Panc1 (cell line): ENCODE measurements around the gene COIL. TPM values are rescaled to one million over a fixed set of nuclear protein-coding genes. Genes with fewer than 3 reads are reported as not detected.

Experiments used
- ATAC-seq: fragments of 200-7000 bp; cut with Tn5 transposase; 2 replicates; pipeline ENCODE4 v1.9.1; 2020; ENCODE audit warnings: mild to moderate bottlenecking, moderate library complexity
- BruUV-seq: library from RNA; stranded (reverse); fragments of 400-500 nt; replicated peaks from 2 replicates; lab custom pipeline; 2021; lab: Mats Ljungman, UMichigan
- CTCF ChIA-PET: fragments of 300-600 bp; sonication (Branson Sonifier 250); formaldehyde crosslinking; loops from one replicate; lab custom pipeline; 2022; ENCODE audit warnings: antibody characterized with exemption; lab: Charles Lee
- POLR2A ChIA-PET: fragments of 300-600 bp; sonication (Branson Sonifier 250); formaldehyde crosslinking; loops from one replicate; lab custom pipeline; 2022; ENCODE audit warnings: antibody characterized with exemption; lab: Charles Lee
- DNase-seq: peaks from one replicate; pipeline ENCODE4 v3.0.0-alpha.2; 2010; ENCODE audit warnings: low read depth, low spot score
- H3K27ac ChIP-seq: 2 replicates; pipeline ENCODE4 v1.5.1; 2011; ENCODE audit warnings: mild to moderate bottlenecking, low read length, inconsistent platforms
- H3K27me3 ChIP-seq: fragments of 200-500 bp; sonication (Bioruptor generic); 2 replicates; pipeline ENCODE4 v1.6.0; 2014; ENCODE audit warnings: low read length, inconsistent platforms; ENCODE audit not compliant: control insufficient read depth, insufficient read depth
- H3K36me3 ChIP-seq: fragments of 200-500 bp; sonication (Bioruptor generic); 2 replicates; pipeline ENCODE4 v1.5.1; 2014; ENCODE audit warnings: inconsistent platforms, mild to moderate bottlenecking, low read length, moderate library complexity; ENCODE audit not compliant: control insufficient read depth, insufficient read depth
- H3K4me1 ChIP-seq: 2 replicates; pipeline ENCODE4 v1.5.1; 2011; ENCODE audit warnings: inconsistent platforms, mild to moderate bottlenecking, low read length, moderate library complexity; ENCODE audit not compliant: control insufficient read depth, insufficient read depth
- H3K4me3 ChIP-seq, 2 experiments: 2 replicates each; pipeline ENCODE4 v1.5.1; 2011 to 2012; ENCODE audit warnings: low read depth in 2 of 2, low read length in 2 of 2, mild to moderate bottlenecking in 2 of 2, inconsistent platforms in 1 of 2, moderate library complexity in 1 of 2
- H3K9me3 ChIP-seq: fragments of 200-500 bp; sonication (Bioruptor generic); 2 replicates; pipeline ENCODE4 v1.5.1; 2014; ENCODE audit warnings: low read depth, mild to moderate bottlenecking, inconsistent platforms, low read length, moderate library complexity; ENCODE audit not compliant: control insufficient read depth, insufficient read depth
- CTCF ChIP-seq: fragments of 450-650 bp; IDR thresholded peaks from 2 replicates; pipeline ENCODE4 v1.5.1; 2017; ENCODE audit warnings: mild to moderate bottlenecking
- POLR2AphosphoS5 ChIP-seq: IDR thresholded peaks from 2 replicates; pipeline ENCODE4 v1.6.1; 2012; ENCODE audit warnings: mild to moderate bottlenecking, low read depth, low read length, moderate library complexity
- REST ChIP-seq, 2 experiments: IDR thresholded peaks; 2 replicates each; pipeline ENCODE4 v1.6.1; 2011 to 2012; ENCODE audit warnings: low read depth in 2 of 2, control low read depth in 1 of 2, low read length in 1 of 2, mild to moderate bottlenecking in 1 of 2, moderate library complexity in 1 of 2; ENCODE audit not compliant: insufficient read depth in 1 of 2
- SIN3A ChIP-seq: IDR thresholded peaks from 2 replicates; pipeline ENCODE4 v1.6.1; 2012; ENCODE audit warnings: low read depth, mild to moderate bottlenecking, low read length, moderate library complexity, borderline replicate concordance; ENCODE audit not compliant: insufficient read depth
- TCF7L2 ChIP-seq: IDR thresholded peaks from 2 replicates; pipeline ENCODE4 v1.6.1; 2011; ENCODE audit warnings: mild to moderate bottlenecking, low read depth, low read length, inconsistent platforms
- in situ Hi-C: cut with HindIII; loops from 2 replicates; pipeline ENCODE4 v1.10.0; 2016; ENCODE audit warnings: low sequenced_read_pairs, low pct_unique_long_range_greater_than_20kb
- intact Hi-C: fragments of 100-400 bp; cut with micrococcal nuclease; formaldehyde crosslinking; loops from one replicate; pipeline ENCODE4 v1.10.0; 2022; ENCODE audit not compliant: unreplicated experiment
- total RNA-seq: library from RNA; stranded (reverse); gene quantifications from one replicate; pipeline ENCODE4 v1.2.1, GENCODE V29; 2021; ENCODE audit not compliant: unreplicated experiment

Gene COIL
- total RNA-seq, 1 experiment from 2014 or later = 32.9 TPM

GRCh38 chr17:56914581-56915273 lies 46.1 kb downstream of the COIL start:
- BruUV-seq = no TSS peak

GRCh38 chr17:56913867-56914580 lies 46.8 kb downstream of the COIL start, which contains the start of gene TRIM25:
TSS of gene TRIM25 (minus strand) at chr17:56914049. CDS start at chr17:56913988, 61 bp downstream.
- ATAC-seq (peak; percentile 92), DNase-seq (peak; percentile 47)
- intact Hi-C loops (no loop called here), in situ Hi-C loops (no loop called here)
- Histone ChIP-seq H3K36me3 (peaks cover 4% of the 10 kb centered on the region; the same call in 1 of the 2 replicates), H3K27ac (peak within 1 kb of the TSS; percentile 99), H3K4me1 (peaks cover 30% of the 10 kb centered on the region), H3K4me3 (peak within 1 kb of the TSS; percentile 78 to 81), H3K9me3 (peaks cover 11% of the 10 kb centered on the region; the same call in 1 of the 2 replicates), H3K27me3 (no peaks in the 10 kb centered on the region)
- POLR2A ChIA-PET = interaction anchor here (0.6 to 1.1 kb wide), 5 partner anchors 10 to 507 kb away, joined by 3 to 7 read pairs (median 3); no protein-coding TSS in a partner anchor
- CTCF ChIA-PET = interaction anchor here (0.6 to 1.5 kb wide), 2 partner anchors 95 to 685 kb away, joined by 3 to 6 read pairs; no protein-coding TSS in a partner anchor
- TSS peak; percentile 99 for BruUV-seq
- peak; percentile 100 for TF ChIP-seq POLR2AphosphoS5
- TF ChIP-seq TCF7L2 = no peak
- no peak for TF ChIP-seq CTCF
- peak in 1 of 2 experiments; percentile 20; a peak in 2 of 4 replicates for TF ChIP-seq REST (IDR thresholded peaks at IDR 0.05; ENCODE audit: insufficient read depth in 1 of 2, low read depth in 2 of 2, low read length in 1 of 2)
- TF ChIP-seq SIN3A = peak; percentile 98

More at GRCh38 chr17:56914581-56915273, 46.1 kb downstream of the COIL start:
- H3K27ac ChIP-seq = peak overlapping the region; percentile 99
- no peak for ATAC-seq
- H3K36me3 ChIP-seq = peaks cover 4% of the 10 kb centered on the region; the same call in 1 of the 2 replicates
- TF ChIP-seq CTCF (no peak), POLR2AphosphoS5 (peak; percentile 64; the same call in 1 of the 2 replicates)
- ChIA-PET CTCF (interaction anchor here (1.5 kb wide), 1 partner anchor 95 kb away, joined by 3 read pairs; no protein-coding TSS in a partner anchor), POLR2A (interaction anchor here (1.0 to 1.1 kb wide), 3 partner anchors 11 to 95 kb away, joined by 3 read pairs; no protein-coding TSS in a partner anchor)
- in situ Hi-C loops (no loop called here), intact Hi-C loops (no loop called here)
- DNase-seq = peak; percentile 55
- H3K9me3 ChIP-seq = peaks cover 11% of the 10 kb centered on the region; the same call in 1 of the 2 replicates
- peaks cover 30% of the 10 kb centered on the region for H3K4me1 ChIP-seq
- H3K27me3 ChIP-seq = no peaks in the 10 kb centered on the region
- peak overlapping the region; percentile 78 to 81 for H3K4me3 ChIP-seq
